NCI-H2196 treated with DMSO at 0.1 percent for 48 hours (cell line): Measurements from ENCODE around the gene UTP4.

Experiments
- DNase-seq: peaks from one replicate; lab custom pipeline; 2025; ENCODE audit not compliant: unreplicated experiment; lab: John Stamatoyannopoulos, UW

UTP4 gene

DNA sequence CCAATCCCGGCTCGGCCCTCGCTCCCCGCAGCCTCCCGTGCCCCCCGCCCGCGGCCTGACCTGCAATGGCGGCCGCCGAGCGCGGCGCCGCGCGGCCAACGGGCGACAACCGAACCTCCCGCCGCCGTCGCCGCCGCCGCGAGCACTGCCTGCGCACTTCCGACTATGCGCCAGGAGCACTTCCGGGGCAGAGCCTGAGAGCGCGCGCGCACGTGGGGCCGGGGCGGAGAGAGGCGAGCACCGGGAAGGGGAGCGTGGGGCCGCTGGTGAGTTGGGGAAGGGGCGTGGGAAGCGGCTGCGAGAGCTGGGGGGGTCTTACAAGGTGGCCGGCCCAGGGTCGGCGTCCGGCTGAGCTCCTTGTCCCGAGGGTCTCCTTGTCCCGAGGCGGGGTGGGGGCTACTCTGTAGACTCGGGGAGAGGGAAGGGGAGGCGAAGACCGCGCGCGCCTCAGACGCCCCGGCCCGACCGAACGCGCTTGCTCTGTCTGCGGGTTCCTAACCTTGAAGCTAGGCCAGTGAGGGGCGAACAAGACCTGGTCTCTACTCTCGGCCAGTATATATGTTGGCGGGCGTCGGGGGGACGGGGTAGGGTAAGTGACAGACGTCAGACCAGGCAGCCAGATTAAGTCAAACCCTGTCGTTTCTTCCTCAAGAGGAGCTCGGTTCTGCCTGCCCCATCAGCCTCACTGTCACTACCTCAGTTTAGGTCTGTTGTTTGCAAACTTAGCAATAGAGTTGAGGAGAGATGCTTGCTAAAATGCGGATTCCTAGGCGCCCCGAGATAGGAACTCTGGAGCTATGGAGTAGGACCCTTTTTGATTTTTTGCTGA lies at the start of gene UTP4, which contains the start of gene CHTF8:
Gene UTP4 (plus strand): TSS at position 226 of the 829 bp plus-strand sequence. CDS start 811 bp downstream, outside the sequence.
Gene CHTF8 (minus strand): TSS at position 165 of the 829 bp plus-strand sequence. CDS start 11,130 bp downstream, outside the sequence.
- peak; percentile 30 for DNase-seq

DNA sequence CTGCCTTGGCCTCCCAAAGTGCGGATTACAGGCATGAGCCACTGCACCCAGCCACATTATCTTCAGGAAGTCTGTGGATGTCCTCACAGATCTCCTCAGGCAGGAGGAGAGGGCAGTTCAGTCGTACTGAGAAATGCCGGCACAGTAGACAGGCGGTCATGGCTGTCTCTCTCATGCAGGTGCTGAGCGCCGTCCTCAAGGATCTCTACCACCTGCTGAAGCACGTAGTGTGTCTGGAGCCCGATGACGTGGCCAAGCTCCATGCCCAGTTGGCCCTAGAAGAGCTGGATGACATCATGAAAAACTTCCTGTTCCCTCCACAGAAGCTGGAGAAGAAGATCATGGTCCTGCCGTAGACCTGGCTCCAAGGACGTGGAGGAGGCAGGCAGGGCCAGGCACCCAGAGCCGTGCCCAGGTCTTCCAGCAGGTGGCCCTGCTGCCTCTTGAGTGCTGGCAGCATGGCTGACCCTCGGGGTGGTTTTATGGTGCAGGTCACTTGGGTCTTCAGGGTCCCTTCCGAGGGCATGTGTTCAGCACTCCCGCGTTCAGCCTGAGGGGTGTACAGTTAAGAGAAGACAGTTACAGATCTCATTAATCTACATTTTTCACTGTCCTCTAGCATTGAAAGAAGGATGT lies 49.0 kb upstream of the UTP4 start:
- no peak for DNase-seq

DNA sequence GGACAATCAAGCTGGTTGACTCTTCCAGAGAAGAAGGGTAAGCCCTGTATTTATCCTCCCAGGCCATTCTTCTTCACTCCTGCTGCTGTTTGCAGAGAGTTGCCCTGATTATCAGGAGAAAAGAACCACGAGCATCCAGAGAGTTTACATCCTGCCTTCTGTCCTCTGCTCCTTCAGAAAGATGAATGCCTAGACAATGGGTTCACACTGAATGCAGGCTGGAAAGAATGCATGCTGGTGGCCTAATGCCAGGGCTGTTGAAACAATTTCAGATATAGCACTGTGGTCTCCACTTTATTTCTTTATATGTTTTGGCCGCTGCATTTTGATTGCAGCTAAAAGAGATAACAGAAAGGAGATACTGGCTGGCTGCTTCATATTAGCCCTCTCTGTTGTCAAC lies 48.2 kb upstream of the UTP4 start:
- DNase-seq, result no peak

DNA sequence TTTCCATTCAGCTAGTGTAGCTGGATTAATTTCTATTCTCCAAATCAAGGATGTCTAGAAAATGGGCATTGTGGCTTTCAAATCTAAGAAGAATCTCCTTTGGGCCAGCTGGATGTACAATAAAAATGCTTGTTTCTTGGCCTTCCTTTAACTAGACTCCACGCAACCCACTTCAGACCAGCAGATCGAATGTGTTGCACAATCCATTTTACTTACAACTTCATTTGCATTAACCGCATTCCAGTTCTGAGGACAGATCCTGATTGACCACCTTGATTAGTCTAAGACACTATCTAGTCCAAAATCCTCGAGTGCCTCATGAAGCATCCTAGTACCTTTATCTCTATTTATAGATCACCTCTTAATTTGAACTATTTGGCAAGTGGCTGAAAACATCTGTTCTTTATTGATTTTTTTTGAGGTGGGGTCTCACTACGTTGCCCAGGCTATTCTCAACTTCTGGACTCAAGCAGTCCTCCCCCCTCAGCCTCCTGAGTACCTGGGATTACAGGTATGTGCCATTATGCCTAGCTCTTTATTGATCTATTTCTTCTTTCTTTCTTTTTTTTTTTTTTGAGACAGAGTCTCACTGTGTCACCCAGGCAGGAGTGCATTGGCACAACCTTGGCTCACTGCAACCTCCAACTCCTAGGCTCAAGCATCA lies 47.3 kb upstream of the UTP4 start:
- DNase-seq, result no peak

DNA sequence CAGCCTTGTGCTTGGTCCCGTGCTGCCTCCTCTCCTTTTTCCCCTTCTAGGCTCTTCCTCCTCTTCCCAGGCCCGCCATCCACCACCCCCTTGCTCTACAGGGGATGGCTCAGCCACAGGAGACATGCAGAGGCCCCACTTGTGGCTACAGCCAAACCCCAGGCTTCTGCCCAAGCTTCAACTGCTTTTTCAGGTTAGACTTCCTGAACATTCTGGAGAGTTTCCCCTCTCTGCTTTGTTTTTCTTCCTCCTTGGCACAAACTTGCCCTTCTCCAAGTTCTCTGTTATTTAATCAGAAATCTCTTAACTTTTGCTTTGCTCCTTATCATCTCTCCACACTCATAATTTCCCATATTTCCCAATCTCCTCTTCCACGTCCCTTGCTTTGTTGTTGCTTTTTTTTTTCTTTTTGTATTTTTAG lies 45.3 kb upstream of the UTP4 start:
- DNase-seq, result no peak

DNA sequence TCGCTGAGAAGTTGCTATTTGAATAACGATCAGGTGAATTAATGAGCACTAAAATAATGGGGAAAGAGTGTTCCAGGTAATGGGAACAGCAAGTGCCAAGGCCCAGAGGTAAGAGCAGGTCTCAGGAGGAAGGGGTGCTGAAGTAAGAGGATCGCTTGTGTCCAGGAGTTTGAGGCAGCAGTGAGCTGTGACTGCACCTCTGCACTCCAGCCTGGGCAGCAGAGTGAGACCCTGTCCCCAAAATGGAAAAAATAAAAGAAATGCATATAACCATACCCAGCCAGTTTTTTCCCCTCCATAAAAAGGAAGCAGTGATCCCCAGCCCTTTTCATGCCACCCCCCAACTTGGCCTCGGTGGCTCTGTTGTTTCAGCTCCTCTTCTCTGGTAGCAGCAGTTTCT lies 43.8 kb upstream of the UTP4 start:
- DNase-seq, result no peak

DNA sequence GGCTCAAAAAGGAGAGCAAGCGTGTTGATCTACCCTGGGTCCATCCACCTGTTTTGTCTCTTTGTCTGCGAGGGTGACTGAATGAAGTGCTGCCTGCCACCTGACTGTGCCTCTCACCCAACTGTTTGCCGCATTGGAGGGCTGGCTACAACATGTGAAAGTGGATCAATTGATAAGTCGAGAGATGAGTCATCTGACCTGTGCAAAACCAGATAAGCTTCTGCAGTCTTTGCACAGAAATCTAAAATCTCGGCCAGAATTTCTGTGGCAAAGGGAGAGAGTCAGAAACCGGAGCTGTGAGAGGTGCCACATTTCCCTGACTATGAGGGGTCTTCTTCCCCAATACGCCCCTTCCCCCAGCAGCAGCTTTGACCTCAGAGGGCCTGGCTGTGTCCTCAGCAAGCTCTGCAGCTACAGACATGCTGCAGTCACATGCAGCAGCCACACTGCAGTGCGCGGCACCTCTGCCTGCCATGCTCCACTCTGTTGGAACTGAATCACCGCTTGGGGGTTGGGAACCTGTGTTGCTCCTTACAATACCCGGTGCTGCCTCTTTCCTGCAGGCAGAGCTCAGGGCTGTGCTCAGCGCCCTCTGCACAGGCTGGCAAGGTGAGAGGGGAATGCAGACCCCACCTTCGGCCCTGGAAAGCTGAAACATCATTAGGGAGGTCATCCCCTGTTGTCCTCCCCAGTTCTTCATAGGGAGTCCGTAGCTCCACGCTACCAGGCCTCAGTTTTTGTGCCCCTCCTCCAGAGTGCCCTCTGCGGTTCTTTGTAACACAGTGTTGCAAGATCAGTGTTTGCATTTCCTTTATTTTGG lies 43.1 kb upstream of the UTP4 start:
- DNase-seq, result peak; percentile 29

DNA sequence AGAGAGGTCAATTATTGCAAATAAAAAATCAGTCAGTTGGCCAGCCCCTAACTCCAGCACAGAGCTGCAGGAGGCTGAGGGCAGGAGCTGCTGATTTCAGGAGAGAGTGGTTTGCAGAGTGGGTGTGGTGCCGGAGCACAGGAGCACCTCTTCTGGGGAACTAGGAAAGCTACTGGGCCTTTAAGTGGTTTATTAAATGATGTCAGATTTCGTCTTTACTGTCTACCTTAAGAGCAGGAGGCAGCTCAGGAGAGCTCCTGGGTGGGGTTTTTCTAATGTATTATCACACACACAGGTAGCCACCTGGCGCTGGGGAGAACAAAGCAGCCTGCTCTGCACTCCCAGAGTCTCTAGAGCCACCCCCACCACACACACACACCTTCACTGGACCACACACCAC lies 38.5 kb upstream of the UTP4 start:
- DNase-seq, result no peak

DNA sequence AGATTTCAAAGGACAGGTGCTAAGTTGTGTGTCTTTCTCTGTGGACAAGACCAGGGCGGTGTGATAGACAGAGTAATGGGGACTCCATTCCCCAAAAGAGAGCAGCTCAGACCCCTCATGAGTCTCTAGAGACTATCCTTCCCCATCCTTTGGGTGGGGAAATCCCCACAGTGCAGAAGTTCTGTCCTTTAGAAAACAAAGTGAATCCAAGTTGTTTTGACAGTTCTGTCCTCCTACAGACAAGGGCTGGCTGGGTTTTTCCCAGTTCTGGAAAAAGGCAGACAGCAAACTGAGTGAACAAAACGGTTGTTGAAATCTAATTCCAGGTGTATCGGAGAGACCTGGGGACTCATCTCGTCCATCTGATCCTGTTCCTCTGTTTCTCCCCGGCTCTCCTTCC lies 37.9 kb upstream of the UTP4 start:
- DNase-seq, result no peak

DNA sequence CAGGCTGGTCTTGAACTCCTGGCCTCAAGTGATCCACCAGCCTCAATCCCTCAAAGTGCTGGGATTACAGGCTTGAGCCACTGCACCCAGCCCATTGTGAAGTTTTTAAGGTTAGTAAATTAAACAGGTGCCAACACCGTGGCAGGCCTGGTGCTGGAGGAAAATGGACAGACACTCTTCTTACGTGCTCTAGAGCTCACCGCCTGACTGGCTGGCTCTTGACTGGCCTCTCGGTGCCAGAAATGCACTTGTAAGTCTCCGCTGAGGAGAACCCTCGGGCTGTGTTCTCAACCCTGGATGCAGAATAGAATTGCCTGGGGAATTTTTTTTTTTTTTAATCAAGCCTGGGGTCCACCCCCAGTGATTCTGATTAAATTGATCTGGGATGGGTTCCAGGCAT lies 37.3 kb upstream of the UTP4 start:
- DNase-seq, result no peak

DNA sequence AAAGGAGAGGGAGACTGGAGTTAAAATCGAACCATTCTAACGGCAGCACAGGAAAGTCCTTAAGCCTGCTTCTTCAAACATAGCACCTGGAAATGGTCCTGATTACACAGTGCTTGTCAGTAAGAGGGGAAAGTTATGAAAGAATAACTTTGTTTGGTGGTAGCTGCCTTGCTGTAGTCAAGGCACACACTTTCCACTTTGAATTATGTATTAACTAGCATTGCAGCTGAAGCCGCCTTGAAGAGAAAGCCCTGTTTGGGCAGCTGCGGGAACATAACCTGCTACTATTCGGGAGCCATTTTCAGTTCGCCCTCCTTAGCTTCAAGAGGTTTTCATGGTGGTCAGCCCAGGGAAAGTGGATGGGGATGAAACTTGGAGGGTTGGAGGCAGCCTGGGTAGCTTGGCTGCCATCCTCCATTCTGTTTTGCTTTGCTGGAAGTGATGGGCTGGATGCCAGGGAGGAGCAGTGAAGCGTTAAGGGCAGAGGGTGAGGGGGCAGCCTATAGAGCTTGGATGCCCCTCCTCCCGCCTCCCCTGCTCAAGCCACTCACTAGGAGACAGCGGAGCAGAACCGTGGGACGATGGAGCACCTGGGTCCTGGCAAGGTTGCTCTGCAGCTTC lies 32.3 kb upstream of the UTP4 start:
- DNase-seq, result peak; percentile 25

DNA sequence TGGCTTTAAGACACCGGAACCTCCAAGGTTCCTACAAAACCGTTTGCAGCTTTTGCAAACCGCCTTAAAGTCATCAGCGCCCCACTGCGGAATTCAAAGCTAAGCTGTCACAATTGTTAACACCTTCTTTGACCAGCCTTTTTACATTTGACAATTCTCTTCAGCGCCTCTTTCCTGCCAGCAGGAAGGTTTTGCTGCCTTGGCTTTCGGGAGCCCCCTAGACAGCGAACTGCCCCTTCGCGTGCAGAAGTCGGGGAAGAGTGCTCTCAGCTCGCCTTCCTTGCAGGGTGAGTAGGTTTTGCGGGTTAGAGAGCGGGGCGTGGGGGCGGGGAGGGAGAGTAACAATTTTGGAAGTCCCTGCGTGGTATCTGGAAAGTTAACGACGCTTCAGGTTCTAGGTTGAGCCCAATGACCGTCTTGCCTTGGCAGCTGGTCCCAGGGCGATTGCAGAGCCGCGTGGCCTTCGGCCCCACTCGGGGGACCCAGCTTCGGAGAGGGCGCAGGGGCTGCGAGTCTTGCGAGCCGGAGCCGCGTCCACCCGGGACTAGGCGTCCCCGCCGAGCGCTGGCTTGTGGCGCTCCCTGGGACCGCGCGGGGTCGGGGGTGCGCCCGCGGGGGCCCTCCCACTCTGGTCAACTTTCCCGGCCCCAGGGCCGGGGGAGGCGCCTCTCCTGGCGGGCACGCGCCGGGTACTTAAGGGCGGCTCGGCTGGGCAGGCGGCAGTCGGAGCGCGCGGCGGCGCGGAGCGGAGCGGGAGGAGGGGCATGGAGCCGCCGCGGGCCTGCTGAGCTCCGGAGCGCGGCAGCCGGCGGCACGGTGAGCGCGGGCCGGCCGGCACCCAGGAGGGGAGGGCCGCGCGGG lies 26.7 kb upstream of the UTP4 start, which contains the start of gene HAS3:
Gene HAS3 (plus strand): TSS at position 153 of the 861 bp plus-strand sequence. CDS start 3,743 bp downstream, outside the sequence.
- no peak for DNase-seq

DNA sequence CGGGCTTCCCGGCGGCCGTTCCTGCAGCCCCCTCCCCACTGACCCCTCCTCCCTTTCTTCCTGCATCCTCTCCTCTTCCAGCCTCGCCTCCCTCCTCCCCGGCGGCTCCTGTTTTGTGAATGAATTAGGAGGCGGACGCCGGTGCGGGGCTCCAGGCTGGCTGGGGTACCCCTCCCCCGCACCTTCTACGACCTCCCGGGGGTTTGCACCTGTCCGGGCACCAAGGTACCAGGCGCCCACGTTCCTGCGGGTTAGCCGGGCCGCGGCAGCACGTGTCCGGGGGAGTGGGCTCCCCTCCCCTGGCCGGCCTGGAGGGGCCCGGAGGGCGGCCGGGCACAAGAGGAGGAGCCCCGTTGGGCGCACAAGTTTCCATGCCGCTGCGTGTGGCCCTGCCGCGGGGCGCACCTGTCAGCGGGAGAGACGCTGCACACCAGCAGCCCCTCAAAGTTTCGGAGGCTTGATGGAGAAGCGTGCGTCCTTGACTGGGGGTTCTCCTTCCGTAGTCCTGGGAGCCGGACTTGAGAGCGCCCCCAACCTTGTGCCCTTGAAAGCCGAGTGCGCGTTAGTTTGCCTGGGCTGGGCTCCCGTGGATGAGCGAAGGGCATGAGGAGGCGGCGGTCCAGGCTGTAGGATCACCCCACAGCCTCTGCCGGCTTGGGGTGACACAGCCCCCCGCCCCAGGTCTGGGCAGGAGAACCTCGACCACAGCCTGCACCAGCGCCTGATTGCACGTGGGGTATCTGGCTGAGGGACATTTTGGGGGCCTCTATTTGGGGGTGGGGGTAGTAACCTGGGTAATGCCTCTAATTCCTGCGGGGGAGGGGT lies 25.7 kb upstream of the UTP4 start:
- no peak for DNase-seq

DNA sequence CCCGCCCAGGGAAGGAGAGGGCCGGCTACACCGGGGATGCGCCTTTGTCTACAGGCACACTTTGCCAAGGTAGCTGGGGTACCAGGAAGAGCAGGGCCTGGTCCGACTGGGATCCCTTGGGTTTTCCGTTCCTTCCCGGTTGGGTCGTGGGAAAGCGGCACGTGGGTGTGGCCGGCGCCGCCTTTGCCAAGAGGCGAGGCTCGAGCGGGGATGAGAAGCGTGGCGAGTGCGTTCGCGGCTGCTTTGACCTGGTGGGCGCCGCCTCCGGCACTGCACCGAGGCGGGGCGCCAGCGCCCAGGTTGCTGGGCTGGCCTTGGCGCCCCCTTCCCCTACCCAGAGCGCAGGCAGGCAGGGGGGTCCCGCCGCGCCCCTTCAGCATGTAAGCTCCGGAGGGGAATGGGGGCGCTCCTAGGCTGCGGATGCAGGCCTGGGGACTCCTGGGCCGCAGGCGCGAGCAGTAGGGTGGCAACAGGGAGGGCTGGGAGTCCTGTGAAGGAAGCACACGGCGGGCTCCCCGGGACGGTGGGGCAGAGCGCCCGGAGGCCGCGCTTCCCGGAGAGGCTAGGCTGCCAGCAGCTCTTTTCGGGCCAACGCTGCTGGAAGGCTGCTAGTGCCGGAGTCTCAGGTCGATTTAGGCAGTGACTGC lies 25.0 kb upstream of the UTP4 start:
- no peak for DNase-seq

DNA sequence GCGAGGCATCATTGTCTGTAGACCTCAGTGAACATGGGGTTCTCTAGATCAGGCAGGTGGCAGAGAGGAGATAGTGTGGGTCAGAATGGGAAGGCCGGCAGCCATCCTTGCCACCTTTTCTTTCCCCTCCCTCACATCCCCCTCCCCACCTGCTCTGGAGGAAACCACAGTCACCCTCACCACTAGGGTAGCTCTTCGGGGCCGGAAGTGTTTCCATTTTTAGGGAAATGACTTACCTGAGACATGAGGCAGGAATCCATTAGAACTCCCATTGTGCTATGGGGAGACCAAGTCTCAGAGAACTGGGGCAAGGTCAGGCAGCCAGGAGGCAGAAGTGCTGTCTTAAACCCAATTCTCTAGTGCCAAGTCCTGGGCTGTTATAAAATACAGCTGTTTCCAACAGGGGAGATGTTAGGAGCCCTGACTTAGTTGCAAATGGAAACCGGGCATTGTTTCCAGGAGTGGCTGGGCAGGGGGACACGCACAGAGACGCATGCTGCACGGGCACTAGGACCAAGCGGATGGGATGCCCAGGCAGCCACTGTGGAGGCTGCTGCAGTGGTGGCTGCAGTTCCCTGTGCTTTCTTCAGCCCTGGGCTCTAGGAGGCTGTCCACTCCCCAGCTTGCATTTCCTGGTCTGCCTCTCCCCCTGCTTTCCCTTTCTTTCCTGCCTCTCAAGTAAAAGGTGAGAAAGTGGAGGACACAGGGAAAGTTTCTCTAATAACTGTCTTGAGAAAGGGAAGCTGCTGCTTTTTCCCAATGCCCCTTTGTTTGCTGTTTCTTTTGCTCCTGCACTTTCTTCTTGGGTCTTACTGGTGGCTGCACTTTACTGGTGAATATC lies 24.2 kb upstream of the UTP4 start:
- no peak for DNase-seq

DNA sequence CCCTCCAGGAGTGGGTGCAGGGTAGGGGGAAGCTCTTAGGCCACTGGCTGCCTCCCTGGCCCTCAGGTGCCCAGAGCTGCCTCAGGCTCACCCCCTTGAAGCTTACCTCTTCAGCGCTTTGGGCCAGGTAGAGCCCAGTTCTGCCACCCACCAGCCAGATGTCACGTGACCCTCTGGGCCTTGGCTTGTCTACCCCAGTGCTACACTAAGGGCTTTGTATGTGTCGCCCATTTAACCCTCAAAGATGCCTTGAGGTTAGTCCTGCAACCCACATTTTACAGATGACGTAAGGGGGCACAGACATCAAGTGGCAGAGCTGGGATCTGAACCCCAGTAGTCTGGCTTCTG lies 23.6 kb upstream of the UTP4 start:
- DNase-seq, result no peak

DNA sequence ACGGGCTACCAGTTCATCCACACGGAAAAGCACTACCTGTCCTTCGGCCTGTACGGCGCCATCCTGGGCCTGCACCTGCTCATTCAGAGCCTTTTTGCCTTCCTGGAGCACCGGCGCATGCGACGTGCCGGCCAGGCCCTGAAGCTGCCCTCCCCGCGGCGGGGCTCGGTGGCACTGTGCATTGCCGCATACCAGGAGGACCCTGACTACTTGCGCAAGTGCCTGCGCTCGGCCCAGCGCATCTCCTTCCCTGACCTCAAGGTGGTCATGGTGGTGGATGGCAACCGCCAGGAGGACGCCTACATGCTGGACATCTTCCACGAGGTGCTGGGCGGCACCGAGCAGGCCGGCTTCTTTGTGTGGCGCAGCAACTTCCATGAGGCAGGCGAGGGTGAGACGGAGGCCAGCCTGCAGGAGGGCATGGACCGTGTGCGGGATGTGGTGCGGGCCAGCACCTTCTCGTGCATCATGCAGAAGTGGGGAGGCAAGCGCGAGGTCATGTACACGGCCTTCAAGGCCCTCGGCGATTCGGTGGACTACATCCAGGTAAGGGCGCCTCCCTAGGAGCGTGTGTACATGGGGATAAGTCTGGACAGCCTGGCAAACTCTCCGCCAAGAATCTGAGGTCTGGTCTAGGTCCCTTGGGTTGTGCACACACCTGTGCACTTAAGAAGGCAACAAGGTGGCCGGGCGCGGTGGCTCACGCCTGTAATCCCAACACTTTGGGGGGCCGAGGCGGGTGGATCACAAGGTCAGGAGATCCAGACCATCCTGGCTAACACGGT lies 22.8 kb upstream of the UTP4 start:
- no peak for DNase-seq
